HCT116 (cell line): ENCODE data around the gene NFAT5. TPM values are rescaled to one million over a fixed set of nuclear protein-coding genes. Genes with fewer than 3 reads are reported as not detected.

Experiments used
- ATAC-seq: fragments of 200-7000 bp; cut with Tn5 transposase; 2 replicates; pipeline ENCODE4 v1.9.1; 2020; ENCODE audit warnings: mild to moderate bottlenecking, moderate library complexity
- BruUV-seq: library from RNA; stranded (reverse); fragments of 400-500 nt; replicated peaks from 2 replicates; lab custom pipeline; 2021; lab: Mats Ljungman, UMichigan
- CTCF ChIA-PET: fragments of 300-600 bp; sonication (Branson Sonifier 250); formaldehyde crosslinking; loops from one replicate; lab custom pipeline; 2021; ENCODE audit warnings: antibody characterized with exemption; lab: Charles Lee
- POLR2A ChIA-PET: fragments of 300-600, 350-600 bp; sonication (Branson Sonifier 250); formaldehyde crosslinking; loops from one replicate; lab custom pipeline; 2021; ENCODE audit warnings: antibody characterized with exemption; lab: Charles Lee
- RAD21 ChIA-PET, 2 experiments: fragments of 300-600 bp; sonication (Branson Sonifier 250); formaldehyde crosslinking; loops; one replicate each; lab custom pipeline; 2023; ENCODE audit warnings: low total read pairs in 2 of 2; ENCODE audit not compliant: uncharacterized antibody in 2 of 2, unreplicated experiment in 2 of 2, low non-redundant PET in 1 of 2; lab: Charles Lee
- DNase-seq: peaks from one replicate; pipeline ENCODE4 v3.0.0-alpha.2; 2010; ENCODE audit warnings: low read depth, low spot score
- H2AFZ ChIP-seq: fragments of 200-600 bp; shearing (Covaris generic), sonication (generic); 2 replicates; pipeline ENCODE4 v1.6.1; 2017; ENCODE audit warnings: low read depth, mixed run types, mixed read lengths, antibody characterized with exemption, low read length; ENCODE audit not compliant: poor library complexity, severe bottlenecking
- H3K27ac ChIP-seq: 2 replicates; pipeline ENCODE4 v1.5.1; 2012; ENCODE audit warnings: low read depth, low read length
- H3K27me3 ChIP-seq: fragments of 200-600 bp; sonication (generic); 2 replicates; pipeline ENCODE4 v1.6.1; 2016; ENCODE audit warnings: mixed run types, low read length, mixed read lengths; ENCODE audit not compliant: insufficient read depth
- H3K36me3 ChIP-seq, 2 experiments: fragments of 200-500 bp in 1 of 2; fragments of 200-600 bp in 1 of 2; sonication (Bioruptor generic) in 1 of 2; sonication (generic) in 1 of 2; 2 replicates each; pipeline versions ENCODE4 v1.5.1 to v1.6.1; 2014 to 2016; ENCODE audit warnings: low read length in 2 of 2, inconsistent platforms in 1 of 2, mixed read lengths in 1 of 2, mixed run types in 1 of 2; ENCODE audit not compliant: insufficient read depth in 2 of 2, control insufficient read depth in 1 of 2
- H3K4me1 ChIP-seq, 2 experiments: fragments of 200-600 bp in 1 of 2; sonication (generic) in 1 of 2; 2 replicates each; pipeline versions ENCODE4 v1.5.1 to v1.6.1; 2012 to 2017; ENCODE audit warnings: low read length in 2 of 2, inconsistent platforms in 1 of 2, mild to moderate bottlenecking in 1 of 2, mixed read lengths in 1 of 2, mixed run types in 1 of 2, moderate library complexity in 1 of 2; ENCODE audit not compliant: insufficient read depth in 2 of 2, control insufficient read depth in 1 of 2
- H3K4me2 ChIP-seq: fragments of 200-600 bp; sonication (generic); 2 replicates; pipeline ENCODE4 v1.6.1; 2017; ENCODE audit warnings: mixed run types, low read length, mixed read lengths
- H3K4me3 ChIP-seq, 2 experiments: fragments of 200-600 bp in 1 of 2; sonication (generic) in 1 of 2; replicated peaks in 1 of 2; 2 replicates each; pipeline ENCODE4 v1.5.1; 2011 to 2016; ENCODE audit warnings: low read length in 2 of 2, control low read depth in 1 of 2, low read depth in 1 of 2, mild to moderate bottlenecking in 1 of 2, mixed read lengths in 1 of 2, mixed run types in 1 of 2
- H3K79me2 ChIP-seq: fragments of 200-600 bp; sonication (generic); 2 replicates; pipeline ENCODE4 v1.6.1; 2017; ENCODE audit warnings: mild to moderate bottlenecking, mixed run types, low read length, moderate library complexity, mixed read lengths; ENCODE audit not compliant: insufficient read depth
- H3K9ac ChIP-seq: fragments of 200-600 bp; sonication (generic); 2 replicates; pipeline ENCODE4 v1.6.1; 2016; ENCODE audit warnings: low read length, mixed read lengths
- H3K9me2 ChIP-seq: fragments of 200-600 bp; sonication (generic), shearing (Covaris generic); 2 replicates; pipeline ENCODE4 v1.6.1; 2017; ENCODE audit warnings: mixed run types, mild to moderate bottlenecking, moderate library complexity; ENCODE audit not compliant: insufficient read depth
- H3K9me3 ChIP-seq, 2 experiments: fragments of 200-500 bp in 1 of 2; fragments of 200-600 bp in 1 of 2; sonication (Bioruptor generic) in 1 of 2; sonication (generic) in 1 of 2; 2 replicates each; pipeline ENCODE4 v1.6.1; 2014 to 2017; ENCODE audit warnings: low read length in 2 of 2, mixed read lengths in 2 of 2, inconsistent platforms in 1 of 2, low read depth in 1 of 2, mild to moderate bottlenecking in 1 of 2, mixed run types in 1 of 2, moderate library complexity in 1 of 2; ENCODE audit not compliant: control insufficient read depth in 1 of 2, insufficient read depth in 1 of 2
- H4K20me1 ChIP-seq: fragments of 200-600 bp; sonication (generic), shearing (Covaris generic); 2 replicates; pipeline ENCODE4 v1.6.1; 2017; ENCODE audit warnings: mixed run types, mild to moderate bottlenecking, moderate library complexity; ENCODE audit not compliant: insufficient read depth
- CBX3 ChIP-seq: IDR thresholded peaks from 2 replicates; pipeline ENCODE4 v1.6.1; 2012; ENCODE audit warnings: low read depth
- CEBPB ChIP-seq: IDR thresholded peaks from 2 replicates; pipeline ENCODE4 v1.6.1; 2012; ENCODE audit warnings: low read depth
- EGR1 ChIP-seq: IDR thresholded peaks from 2 replicates; pipeline ENCODE4 v1.6.1; 2012; ENCODE audit warnings: low read depth
- ELF1 ChIP-seq: IDR thresholded peaks from 2 replicates; pipeline ENCODE4 v1.6.1; 2012; ENCODE audit warnings: low read depth, borderline replicate concordance
- EZH2 ChIP-seq: fragments of 200-600 bp; sonication (generic); IDR thresholded peaks from 2 replicates; pipeline ENCODE4 v1.6.1; 2017; ENCODE audit warnings: antibody characterized with exemption, mixed run types
- EZH2phosphoT487 ChIP-seq: fragments of 200-600 bp; IDR thresholded peaks from 2 replicates; pipeline ENCODE4 v1.6.1; 2018; ENCODE audit warnings: antibody characterized with exemption, borderline replicate concordance
- MAX ChIP-seq: IDR thresholded peaks from 2 replicates; pipeline ENCODE4 v1.6.1; 2012
- POLR2A ChIP-seq: IDR thresholded peaks from 2 replicates; pipeline ENCODE4 v1.7.0; 2011; ENCODE audit warnings: borderline replicate concordance; ENCODE audit not compliant: insufficient read depth, insufficient read length; ENCODE audit errors: extremely low read depth
- POLR2AphosphoS5 ChIP-seq: IDR thresholded peaks from 2 replicates; pipeline ENCODE4 v1.6.1; 2011; ENCODE audit warnings: mild to moderate bottlenecking, low read depth, low read length, moderate library complexity
- SIN3A ChIP-seq: IDR thresholded peaks from 2 replicates; pipeline ENCODE4 v1.6.1; 2012; ENCODE audit warnings: low read depth
- SRF ChIP-seq: IDR thresholded peaks from 2 replicates; pipeline ENCODE4 v1.6.1; 2012; ENCODE audit warnings: low read depth
- TCF7L2 ChIP-seq: IDR thresholded peaks from 2 replicates; pipeline ENCODE4 v1.7.0; 2011; ENCODE audit warnings: borderline replicate concordance, inconsistent platforms; ENCODE audit not compliant: insufficient read depth, insufficient read length; ENCODE audit errors: extremely low read depth
- ZFX ChIP-seq: fragments of 450-650 bp; IDR thresholded peaks from 2 replicates; pipeline ENCODE4 v1.6.1; 2017
- ZNF274 ChIP-seq: fragments of 200-500 bp; sonication (Bioruptor generic); IDR thresholded peaks from 2 replicates; pipeline ENCODE4 v1.6.1; 2014; ENCODE audit warnings: mild to moderate bottlenecking, low read depth, low read length, inconsistent platforms
- intact Hi-C: fragments of 100-400 bp; cut with micrococcal nuclease; formaldehyde crosslinking; loops from 2 replicates; pipeline ENCODE4 v1.10.0; 2022
- total RNA-seq: library from RNA; stranded (reverse); gene quantifications from one replicate; pipeline ENCODE4 v1.2.1, GENCODE V29; 2021; ENCODE audit not compliant: unreplicated experiment
- TF ChIP-seq, protein P1 (sequence below): IDR thresholded peaks from 2 replicates; pipeline ENCODE4 v1.6.1; 2012; ENCODE audit warnings: low read depth

NFAT5 gene
- total RNA-seq, 1 experiment from 2014 or later: 67.4 TPM

GRCh38 chr16:69619514-69619913, 53.7 kb downstream of the NFAT5 start:
- H4K20me1 ChIP-seq: peaks cover 26% of the 10 kb centered on the region; the same call in 1 of the 2 replicates
- ATAC-seq (no peak), DNase-seq (no peak)
- H3K27ac ChIP-seq: no peak overlapping the region
- no TSS peak for BruUV-seq
- no peak overlapping the region for H3K4me3 ChIP-seq
- CTCF ChIA-PET: no interaction called here
- H3K27me3 ChIP-seq: no peaks in the 10 kb centered on the region
- H3K36me3 ChIP-seq: peaks cover 10 to 13% of the 10 kb centered on the region in 2 experiments; a peak in 3 of 4 replicates
- H3K4me2 ChIP-seq: no peak overlapping the region
- no peaks in the 10 kb centered on the region for H3K4me1 ChIP-seq
- H3K9ac ChIP-seq: no peak overlapping the region
- TF ChIP-seq CBX3: no peak
- TF ChIP-seq ZNF274: no peak
- no peak for TF ChIP-seq ELF1
- TF ChIP-seq EGR1: no peak
- TF ChIP-seq CEBPB: no peak
- TF ChIP-seq POLR2A: no peak
- TF ChIP-seq TCF7L2: no peak
- no peak for TF ChIP-seq ZFX
- TF ChIP-seq SRF: no peak
- no peak for TF ChIP-seq SIN3A
- no peak for TF ChIP-seq EZH2
- TF ChIP-seq POLR2AphosphoS5: no peak
- no peak for TF ChIP-seq MAX
- no peak for TF ChIP-seq EZH2phosphoT487
- TF ChIP-seq, protein P1, sequence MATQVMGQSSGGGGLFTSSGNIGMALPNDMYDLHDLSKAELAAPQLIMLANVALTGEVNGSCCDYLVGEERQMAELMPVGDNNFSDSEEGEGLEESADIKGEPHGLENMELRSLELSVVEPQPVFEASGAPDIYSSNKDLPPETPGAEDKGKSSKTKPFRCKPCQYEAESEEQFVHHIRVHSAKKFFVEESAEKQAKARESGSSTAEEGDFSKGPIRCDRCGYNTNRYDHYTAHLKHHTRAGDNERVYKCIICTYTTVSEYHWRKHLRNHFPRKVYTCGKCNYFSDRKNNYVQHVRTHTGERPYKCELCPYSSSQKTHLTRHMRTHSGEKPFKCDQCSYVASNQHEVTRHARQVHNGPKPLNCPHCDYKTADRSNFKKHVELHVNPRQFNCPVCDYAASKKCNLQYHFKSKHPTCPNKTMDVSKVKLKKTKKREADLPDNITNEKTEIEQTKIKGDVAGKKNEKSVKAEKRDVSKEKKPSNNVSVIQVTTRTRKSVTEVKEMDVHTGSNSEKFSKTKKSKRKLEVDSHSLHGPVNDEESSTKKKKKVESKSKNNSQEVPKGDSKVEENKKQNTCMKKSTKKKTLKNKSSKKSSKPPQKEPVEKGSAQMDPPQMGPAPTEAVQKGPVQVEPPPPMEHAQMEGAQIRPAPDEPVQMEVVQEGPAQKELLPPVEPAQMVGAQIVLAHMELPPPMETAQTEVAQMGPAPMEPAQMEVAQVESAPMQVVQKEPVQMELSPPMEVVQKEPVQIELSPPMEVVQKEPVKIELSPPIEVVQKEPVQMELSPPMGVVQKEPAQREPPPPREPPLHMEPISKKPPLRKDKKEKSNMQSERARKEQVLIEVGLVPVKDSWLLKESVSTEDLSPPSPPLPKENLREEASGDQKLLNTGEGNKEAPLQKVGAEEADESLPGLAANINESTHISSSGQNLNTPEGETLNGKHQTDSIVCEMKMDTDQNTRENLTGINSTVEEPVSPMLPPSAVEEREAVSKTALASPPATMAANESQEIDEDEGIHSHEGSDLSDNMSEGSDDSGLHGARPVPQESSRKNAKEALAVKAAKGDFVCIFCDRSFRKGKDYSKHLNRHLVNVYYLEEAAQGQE: no peak
- TF ChIP-seq, all 23 proteins: peak for 0
- Histone ChIP-seq H3K79me2 (peaks cover 100% of the 10 kb centered on the region), H3K9me2 (no peaks in the 10 kb centered on the region), H2AFZ (no peak overlapping the region), H3K9me3 (no peaks in the 10 kb centered on the region)
- ChIA-PET RAD21 (no interaction called here), POLR2A (no interaction called here)
- intact Hi-C loops: no loop called here
